Anterior cingulate cortex (tissue), 58 donors: ENCODE data around the gene CA4.
"Not testable (repeated sequence)": the region's sequence is repeated elsewhere in the genome, so short reads cannot be mapped to it uniquely, and the experiment has no call there.

Experiments
- DNase-seq, 58 donors: peaks; one replicate each; lab custom pipeline; 2025; lab: John Stamatoyannopoulos, UW

CA4 gene

GRCh38 chr17:60149691-60150582 lies at the start of gene CA4:
TSS of gene CA4 (plus strand) at chr17:60149973. CDS start at chr17:60150035, 62 bp downstream.
- peak in 1 of 58 donors; percentile 38 for DNase-seq

GRCh38 chr17:60100577-60100976 lies 49.2 kb upstream of the CA4 start:
- DNase-seq = not testable (repeated sequence)

GRCh38 chr17:60102015-60102631 lies 47.6 kb upstream of the CA4 start:
- not testable (repeated sequence) for DNase-seq

- DNase-seq = peak in 7 of 58 donors; percentile 6 to 17 (median 12)
Observed at GRCh38 chr17:60102632-60103096, 47.1 kb upstream of the CA4 start.

- DNase-seq = no peak
Observed at GRCh38 chr17:60103957-60104356, 45.8 kb upstream of the CA4 start.

GRCh38 chr17:60106340-60107059 lies 43.3 kb upstream of the CA4 start:
- no peak for DNase-seq

GRCh38 chr17:60107526-60108257 lies 42.1 kb upstream of the CA4 start:
- no peak for DNase-seq

GRCh38 chr17:60108309-60108708 lies 41.5 kb upstream of the CA4 start:
- DNase-seq = not testable (repeated sequence)

GRCh38 chr17:60108712-60109111 lies 41.1 kb upstream of the CA4 start:
- no peak for DNase-seq

- DNase-seq = no peak
Observed at GRCh38 chr17:60109161-60109560, 40.6 kb upstream of the CA4 start.

GRCh38 chr17:60110586-60110985 lies 39.2 kb upstream of the CA4 start:
- no peak for DNase-seq

GRCh38 chr17:60111661-60112060 lies 38.1 kb upstream of the CA4 start:
- not testable (repeated sequence) for DNase-seq

GRCh38 chr17:60115364-60115763 lies 34.4 kb upstream of the CA4 start:
- DNase-seq = not testable (repeated sequence)

- DNase-seq = not testable (repeated sequence)
Observed at GRCh38 chr17:60116196-60116595, 33.6 kb upstream of the CA4 start.

- DNase-seq = not testable (repeated sequence)
Observed at GRCh38 chr17:60119162-60119561, 30.6 kb upstream of the CA4 start.

GRCh38 chr17:60119807-60120748 lies 29.7 kb upstream of the CA4 start:
- not testable (repeated sequence) for DNase-seq

GRCh38 chr17:60127068-60128064 lies 22.4 kb upstream of the CA4 start:
- DNase-seq = no peak
